NCI-H1105 (cell line): Measurements from ENCODE around the gene TCEAL1.
A peak's percentile ranks its signal among the peaks of the same experiment; 100 is the strongest.
"Not testable (repeated sequence)": the region's sequence is repeated elsewhere in the genome, so short reads cannot be mapped to it uniquely, and the experiment has no call there.

Experiments
- DNase-seq: peaks from one replicate; lab custom pipeline; 2025; lab: John Stamatoyannopoulos, UW

The TCEAL1 gene

GRCh38 chrX:103628386-103629317, at the start of gene TCEAL1:
TCEAL1 (plus strand) TSS chrX:103628975; CDS start chrX:103629917, 942 bp downstream.
- peak; percentile 52 for DNase-seq

GRCh38 chrX:103584596-103584995, 44.2 kb upstream of the TCEAL1 start:
- peak; percentile 51 for DNase-seq

- peak; percentile 57 for DNase-seq
Measured at GRCh38 chrX:103585411-103586313, 43.1 kb upstream of the TCEAL1 start, which contains the start of gene TCEAL4. TCEAL4 (plus strand) TSS chrX:103585515; CDS start chrX:103586676, 1,161 bp downstream.

- DNase-seq = no peak
Measured at GRCh38 chrX:103586314-103586646, 42.5 kb upstream of the TCEAL1 start.

GRCh38 chrX:103586659-103587058, 42.1 kb upstream of the TCEAL1 start:
- no peak for DNase-seq

- not testable (repeated sequence) for DNase-seq
Measured at GRCh38 chrX:103592295-103592694, 36.5 kb upstream of the TCEAL1 start.

GRCh38 chrX:103595202-103595601, 33.6 kb upstream of the TCEAL1 start:
- not testable (repeated sequence) for DNase-seq

GRCh38 chrX:103607364-103608305, 21.1 kb upstream of the TCEAL1 start, which contains the start of gene TCEAL3:
TCEAL3 (plus strand) TSS chrX:103607963; CDS start chrX:103609065, 1,102 bp downstream.
- peak; percentile 26 for DNase-seq

GRCh38 chrX:103608306-103608963, 20.3 kb upstream of the TCEAL1 start:
- DNase-seq = no peak

GRCh38 chrX:103610282-103610681, 18.5 kb upstream of the TCEAL1 start:
- no peak for DNase-seq

- DNase-seq = no peak
Measured at GRCh38 chrX:103613362-103613890, 15.3 kb upstream of the TCEAL1 start.

- no peak for DNase-seq
Measured at GRCh38 chrX:103614999-103615398, 13.8 kb upstream of the TCEAL1 start.

GRCh38 chrX:103615781-103616371, 12.9 kb upstream of the TCEAL1 start:
- no peak for DNase-seq

GRCh38 chrX:103616676-103617186, 12.0 kb upstream of the TCEAL1 start:
- DNase-seq = no peak

- no peak for DNase-seq
Measured at GRCh38 chrX:103624111-103624510, 4.7 kb upstream of the TCEAL1 start.

GRCh38 chrX:103626855-103627254, 1.9 kb upstream of the TCEAL1 start:
- no peak for DNase-seq

GRCh38 chrX:103629318-103630170, 769 bp downstream of the TCEAL1 start:
- peak; percentile 25 for DNase-seq

- DNase-seq = no peak
Measured at GRCh38 chrX:103630171-103630511, 1.4 kb downstream of the TCEAL1 start.

- no peak for DNase-seq
Measured at GRCh38 chrX:103631145-103631544, 2.4 kb downstream of the TCEAL1 start.
